Prostate gland (tissue), 2 donors: ENCODE data around the gene PTCD1. TPM values are rescaled to one million over a fixed set of nuclear protein-coding genes. Genes with fewer than 3 reads are reported as not detected.
"Not testable (repeated sequence)": the region's sequence is repeated elsewhere in the genome, so short reads cannot be mapped to it uniquely, and the experiment has no call there.

Source experiments
- DNase-seq: peaks from one replicate; pipeline ENCODE4 v3.0.0-alpha.2; 2019; ENCODE audit warnings: low spot score
- H3K27ac ChIP-seq, 2 donors: fragments of 200-600 bp; sonication (generic); 2 replicates each; pipeline ENCODE4 v1.5.1; 2017 to 2019
- H3K27me3 ChIP-seq: fragments of 200-600 bp; sonication (generic); replicated peaks from 2 replicates; pipeline ENCODE4 v1.5.1; 2019; ENCODE audit not compliant: insufficient read depth
- H3K36me3 ChIP-seq, 2 donors: fragments of 200-600 bp; sonication (generic); 1 replicate in 1 of 2; 2 replicates in 1 of 2; pipeline versions ENCODE4 v1.5.1 to v1.8.1; 2017 to 2019
- H3K4me1 ChIP-seq: fragments of 200-600 bp; sonication (generic); replicated peaks from 2 replicates; pipeline ENCODE4 v1.5.1; 2019
- H3K4me3 ChIP-seq, 2 donors: fragments of 200-600 bp; sonication (generic); 2 replicates each; pipeline ENCODE4 v1.5.1; 2017 to 2019
- H3K9me3 ChIP-seq: fragments of 200-600 bp; sonication (generic); 2 replicates; pipeline ENCODE4 v1.5.1; 2017
- CTCF ChIP-seq, 4 experiments: fragments of 200-600 bp in 2 of 4; fragments of 450-650 bp in 2 of 4; sonication (generic) in 2 of 4; IDR thresholded peaks; 1 replicate in 3 of 4; 2 replicates in 1 of 4; pipeline ENCODE4 v1.5.1; 2016 to 2019; ENCODE audit warnings: antibody characterized with exemption in 4 of 4, mild to moderate bottlenecking in 2 of 4, moderate library complexity in 2 of 4
- POLR2A ChIP-seq: fragments of 450-650 bp; IDR thresholded peaks from one replicate; pipeline ENCODE4 v1.6.1; 2016; ENCODE audit warnings: antibody characterized with exemption, mild to moderate bottlenecking
- POLR2AphosphoS5 ChIP-seq: sonication (generic); formaldehyde crosslinking; IDR thresholded peaks from one replicate; pipeline ENCODE4 v1.6.1; 2017; ENCODE audit warnings: antibody characterized with exemption
- WGBS: methylation state at CpG from one replicate; pipeline ENCODE4 v1.1.5; 2018; 5-methylcytosine and 5-hydroxymethylcytosine counted together
- intact Hi-C: fragments of 100-400 bp; cut with DNase I; formaldehyde crosslinking; loops from one replicate; pipeline ENCODE4 v1.14.2; 2022
- total RNA-seq, 2 donors: library from RNA; depleted of rRNA; stranded (reverse); fragments of >200 nt; gene quantifications; one replicate each; pipeline ENCODE4 v1.1.0, GENCODE V29; 2016

PTCD1 gene
- total RNA-seq, 2 donors from 2014 or later = 9.1 to 11.8 TPM

DNA sequence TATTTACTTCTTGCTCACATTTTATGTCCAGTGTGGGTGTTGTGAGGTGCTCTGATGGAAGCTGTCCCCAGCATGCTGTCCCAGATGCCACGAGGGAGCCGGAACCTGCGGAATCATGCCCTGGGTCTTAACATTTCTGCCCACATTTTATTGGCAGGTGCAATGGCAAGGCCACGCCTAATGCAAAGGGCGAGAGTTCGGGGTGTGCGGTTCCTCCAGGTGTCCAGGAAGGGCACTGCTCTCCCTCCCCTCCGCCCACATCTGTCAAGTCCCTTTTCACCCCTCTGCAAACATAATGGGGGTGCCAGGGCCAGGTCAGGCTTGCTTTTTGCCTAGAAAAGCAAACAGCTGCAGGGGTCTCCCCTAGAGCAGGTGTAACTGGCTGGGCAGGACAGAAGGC, 46.6 kb downstream of the PTCD1 start:
- peaks cover 0 to 6% of the 10 kb centered on the region in 2 donors for H3K36me3 ChIP-seq
- peak overlapping the region in 1 of 2 donors; percentile 42 for H3K4me3 ChIP-seq
- no peaks in the 10 kb centered on the region for H3K27me3 ChIP-seq
- H3K4me1 ChIP-seq = peaks cover 5% of the 10 kb centered on the region
- 55% methylated on average over 8 of the region's 8 CpGs for WGBS
- intact Hi-C loops = loop anchor here (10.0 kb wide), 1 partner anchor 67 kb away; the partner anchor contains the start of gene ARPC1A
- TF ChIP-seq POLR2A (no peak), POLR2AphosphoS5 (no peak), CTCF (IDR thresholded peaks at IDR 0.05) (no peak)
- peak overlapping the region; percentile 66 to 68 for H3K27ac ChIP-seq
- DNase-seq = no peak
- H3K9me3 ChIP-seq = no peaks in the 10 kb centered on the region

- intact Hi-C loops = loop anchor here (10.0 kb wide), 1 partner anchor 66 kb away; the partner anchor contains the start of gene ARPC1A
- Histone ChIP-seq H3K27ac (no peak overlapping the region), H3K4me1 (peaks cover 5% of the 10 kb centered on the region), H3K27me3 (no peaks in the 10 kb centered on the region), H3K36me3 (peaks cover 0 to 6% of the 10 kb centered on the region in 2 donors), H3K9me3 (no peaks in the 10 kb centered on the region), H3K4me3 (no peak overlapping the region)
- 92% methylated on average over 23 of the region's 23 CpGs for WGBS
- no peak for TF ChIP-seq POLR2A
- no peak for DNase-seq
These were observed 47.5 kb downstream of the PTCD1 start for GRCh38 chr7:99390941-99391602.

DNA sequence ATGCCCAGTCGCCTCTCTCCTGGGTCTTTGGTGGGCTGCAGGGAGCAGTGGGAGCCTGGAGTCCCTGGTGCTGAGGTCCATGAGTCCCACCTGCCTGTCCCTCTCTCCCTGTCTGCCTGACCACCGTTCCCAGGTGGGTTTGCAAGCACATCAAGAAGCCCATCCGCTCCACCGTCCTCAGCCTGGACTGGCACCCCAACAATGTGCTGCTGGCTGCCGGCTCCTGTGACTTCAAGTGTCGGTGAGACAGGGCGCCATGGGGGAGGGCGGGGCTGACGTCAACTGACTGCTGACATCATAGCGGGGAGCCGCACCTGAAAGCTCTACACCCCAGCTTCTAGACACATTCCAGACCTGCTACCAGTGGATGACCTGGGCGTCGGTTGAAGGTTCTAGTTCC, 48.8 kb downstream of the PTCD1 start:
- WGBS = 85% methylated on average over 11 of the region's 13 CpGs
- H3K27me3 ChIP-seq = no peaks in the 10 kb centered on the region
- DNase-seq = no peak
- H3K36me3 ChIP-seq = peaks cover 0 to 6% of the 10 kb centered on the region in 2 donors
- peaks cover 5% of the 10 kb centered on the region for H3K4me1 ChIP-seq
- no peak for TF ChIP-seq POLR2A
- no peak for TF ChIP-seq CTCF (IDR thresholded peaks at IDR 0.05)
- TF ChIP-seq POLR2AphosphoS5 = no peak
- no peaks in the 10 kb centered on the region for H3K9me3 ChIP-seq
- H3K4me3 ChIP-seq = no peak overlapping the region
- no peak overlapping the region for H3K27ac ChIP-seq
- intact Hi-C loops = loop anchor here (10.0 kb wide), 1 partner anchor 65 kb away; the partner anchor contains the start of gene ARPC1A

DNA sequence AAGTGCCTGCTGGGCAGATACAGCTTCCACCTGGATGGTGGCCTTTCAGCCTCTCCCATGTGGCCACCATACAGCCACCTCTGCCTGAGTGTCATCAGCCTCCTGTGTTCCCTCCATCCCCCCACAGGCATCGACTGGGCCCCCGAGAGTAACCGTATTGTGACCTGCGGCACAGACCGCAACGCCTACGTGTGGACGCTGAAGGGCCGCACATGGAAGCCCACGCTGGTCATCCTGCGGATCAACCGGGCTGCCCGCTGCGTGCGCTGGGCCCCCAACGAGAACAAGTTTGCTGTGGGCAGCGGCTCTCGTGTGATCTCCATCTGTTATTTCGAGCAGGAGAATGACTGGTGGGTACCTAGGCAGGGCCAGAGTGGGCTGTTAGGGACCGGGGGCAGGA, 50.7 kb downstream of the PTCD1 start:
- Histone ChIP-seq H3K27ac (no peak overlapping the region), H3K4me3 (no peak overlapping the region), H3K36me3 (peaks cover 0 to 6% of the 10 kb centered on the region in 2 donors), H3K9me3 (no peaks in the 10 kb centered on the region), H3K4me1 (no peaks in the 10 kb centered on the region), H3K27me3 (no peaks in the 10 kb centered on the region)
- DNase-seq = no peak
- TF ChIP-seq CTCF (IDR thresholded peaks at IDR 0.05) (no peak), POLR2A (no peak)
- intact Hi-C loops = no loop called here
- 93% methylated on average over 20 of the region's 20 CpGs for WGBS

DNA sequence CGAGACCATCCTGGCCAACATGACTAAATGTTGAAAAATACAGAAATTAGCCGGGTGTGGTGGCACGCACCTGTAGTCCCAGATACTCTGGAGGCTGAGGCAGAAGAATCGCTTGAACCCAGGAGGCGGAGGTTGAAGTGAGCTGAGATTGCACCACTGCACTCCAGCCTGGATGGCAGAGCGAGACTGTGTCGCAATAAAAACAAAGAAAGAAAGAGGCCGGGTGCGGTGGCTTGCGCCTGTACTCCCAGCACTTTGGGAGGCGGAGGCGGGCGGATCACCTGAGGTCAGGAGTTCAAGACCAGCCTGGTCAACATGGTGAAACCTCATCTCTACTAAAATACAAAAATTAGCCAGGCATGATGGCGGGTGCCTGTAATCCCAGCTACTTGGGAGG, 51.4 kb downstream of the PTCD1 start:
- DNase-seq, H3K4me1 ChIP-seq, H3K9me3 ChIP-seq, H3K27ac ChIP-seq, H3K4me3 ChIP-seq, H3K36me3 ChIP-seq, intact Hi-C loops, H3K27me3 ChIP-seq: not testable (repeated sequence)
- WGBS = 94% methylated on average over 14 of the region's 14 CpGs

DNA sequence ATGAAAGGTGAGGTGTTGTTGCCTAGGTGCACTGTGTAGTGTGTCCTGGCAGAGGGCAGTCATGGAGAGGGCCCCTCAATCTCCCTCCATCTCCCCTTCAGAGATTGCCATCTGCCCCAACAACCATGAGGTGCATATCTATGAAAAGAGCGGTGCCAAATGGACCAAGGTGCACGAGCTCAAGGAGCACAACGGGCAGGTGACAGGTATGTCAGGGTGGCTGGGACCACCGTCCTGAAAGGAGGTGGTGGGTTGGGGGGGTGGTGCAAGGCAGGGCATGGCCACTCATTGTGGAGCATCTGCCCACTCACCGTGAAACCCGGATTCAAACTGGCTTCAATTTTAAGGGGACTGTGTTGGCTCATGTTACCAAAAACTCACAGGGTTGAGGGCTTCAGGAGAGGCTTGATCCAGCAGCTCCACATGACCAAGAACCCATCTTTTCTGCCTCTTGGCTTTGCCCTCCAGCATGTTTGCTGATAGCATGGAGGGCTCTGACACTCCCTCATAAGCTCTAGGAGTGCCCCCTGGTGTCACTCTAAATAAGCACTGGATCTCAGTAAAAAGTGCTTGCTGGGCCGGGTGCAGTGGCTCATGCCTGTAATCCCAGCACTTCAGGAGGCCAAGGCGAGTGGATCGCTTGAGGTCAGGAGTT, 51.9 kb downstream of the PTCD1 start:
- intact Hi-C loops = no loop called here
- Histone ChIP-seq H3K27ac (no peak overlapping the region), H3K36me3 (peaks cover 0 to 6% of the 10 kb centered on the region in 2 donors), H3K27me3 (no peaks in the 10 kb centered on the region), H3K9me3 (no peaks in the 10 kb centered on the region), H3K4me3 (no peak overlapping the region), H3K4me1 (no peaks in the 10 kb centered on the region)
- TF ChIP-seq CTCF (IDR thresholded peaks at IDR 0.05) = peak in 1 of 4 experiments; percentile 6
- TF ChIP-seq POLR2A = no peak
- no peak for TF ChIP-seq POLR2AphosphoS5
- WGBS = 93% methylated on average over 9 of the region's 9 CpGs
- no peak for DNase-seq
